ELR (cell line): ENCODE measurements around the gene AKT2.
A peak's percentile ranks its signal among the peaks of the same experiment; 100 is the strongest.

Experiments
- DNase-seq: peaks from one replicate; pipeline ENCODE4 v3.0.0-alpha.2; 2015; ENCODE audit warnings: low read depth

AKT2 gene

DNA sequence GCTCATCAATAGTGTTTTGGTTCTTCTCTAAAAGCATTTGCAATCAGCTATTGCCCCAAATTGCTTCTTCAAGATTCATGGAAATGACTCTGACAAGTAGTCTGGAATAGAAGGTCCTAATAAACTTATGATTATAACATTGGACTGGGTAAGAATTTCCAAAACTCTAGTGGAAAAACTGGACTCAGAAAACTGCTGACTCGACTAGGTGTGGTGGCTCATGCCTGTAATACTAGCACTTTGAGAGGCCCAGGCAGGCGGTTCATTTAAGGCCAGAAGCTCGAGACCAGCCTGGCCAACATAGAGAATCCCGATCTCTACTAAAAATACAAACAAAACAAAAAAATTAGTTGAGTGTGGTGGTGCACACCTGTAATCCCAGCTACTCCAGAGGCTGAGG lies 15.5 kb upstream of the AKT2 start:
- DNase-seq, result no peak

DNA sequence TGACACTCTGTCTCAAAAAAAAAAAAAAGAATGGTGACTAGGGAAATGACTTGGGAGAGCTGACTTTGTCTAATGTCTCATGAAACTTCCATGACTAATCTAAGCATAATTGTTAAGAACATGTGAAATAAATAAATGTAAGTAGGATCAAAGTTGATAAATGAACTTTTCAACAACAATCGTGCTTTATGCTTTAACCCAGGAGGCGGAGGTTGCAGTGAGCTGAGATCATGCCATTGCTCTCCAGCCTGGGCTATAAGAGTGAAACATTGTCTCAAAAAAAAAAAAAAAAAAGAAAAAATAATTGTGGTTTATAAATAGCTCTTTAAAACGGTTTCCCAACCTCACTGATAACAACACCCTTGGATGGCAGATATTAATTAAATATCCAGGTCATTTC lies 12.9 kb upstream of the AKT2 start:
- no peak for DNase-seq

DNA sequence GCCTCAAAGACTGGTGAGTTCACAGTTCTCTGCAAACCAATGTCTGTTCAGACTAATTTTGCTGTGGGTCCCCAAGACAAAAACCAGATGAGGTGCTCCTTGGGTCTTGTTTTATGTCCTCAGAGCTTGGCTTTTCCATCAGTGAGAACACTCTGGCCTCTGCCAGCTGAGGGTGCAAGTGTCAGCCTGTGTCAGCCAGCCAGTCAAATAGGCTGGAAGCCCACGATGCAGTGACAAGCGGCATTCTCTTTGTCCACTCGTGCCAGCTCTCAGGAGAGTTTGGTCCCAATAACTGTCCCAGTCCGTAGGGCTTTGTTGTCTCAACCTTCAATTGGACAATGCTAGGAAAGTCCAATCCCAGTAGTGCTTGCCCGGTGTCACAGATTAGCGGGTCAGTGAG lies 9.4 kb upstream of the AKT2 start:
- DNase-seq, result no peak

DNA sequence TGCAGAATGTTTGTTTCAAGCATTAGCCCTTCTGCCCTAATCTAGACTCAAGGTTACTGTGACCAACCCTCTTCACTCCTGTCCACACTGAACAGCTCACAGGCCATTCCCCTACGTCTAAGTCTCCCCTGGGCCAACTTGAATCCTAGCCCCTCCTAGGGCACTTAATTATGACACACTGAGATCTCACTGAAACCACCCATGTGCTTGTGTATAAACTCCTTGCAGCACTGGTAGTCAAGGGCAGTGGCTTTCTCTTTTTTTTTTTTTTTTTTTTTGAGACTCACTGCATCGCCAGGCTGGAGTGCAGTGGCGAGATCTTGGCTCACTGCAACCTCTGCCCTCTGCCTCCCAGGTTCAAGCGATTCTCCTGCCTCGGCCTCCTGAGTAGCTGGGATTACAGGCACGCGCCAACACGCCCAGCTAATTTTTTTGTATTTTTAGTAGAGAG lies 1.9 kb upstream of the AKT2 start:
- no peak for DNase-seq

DNA sequence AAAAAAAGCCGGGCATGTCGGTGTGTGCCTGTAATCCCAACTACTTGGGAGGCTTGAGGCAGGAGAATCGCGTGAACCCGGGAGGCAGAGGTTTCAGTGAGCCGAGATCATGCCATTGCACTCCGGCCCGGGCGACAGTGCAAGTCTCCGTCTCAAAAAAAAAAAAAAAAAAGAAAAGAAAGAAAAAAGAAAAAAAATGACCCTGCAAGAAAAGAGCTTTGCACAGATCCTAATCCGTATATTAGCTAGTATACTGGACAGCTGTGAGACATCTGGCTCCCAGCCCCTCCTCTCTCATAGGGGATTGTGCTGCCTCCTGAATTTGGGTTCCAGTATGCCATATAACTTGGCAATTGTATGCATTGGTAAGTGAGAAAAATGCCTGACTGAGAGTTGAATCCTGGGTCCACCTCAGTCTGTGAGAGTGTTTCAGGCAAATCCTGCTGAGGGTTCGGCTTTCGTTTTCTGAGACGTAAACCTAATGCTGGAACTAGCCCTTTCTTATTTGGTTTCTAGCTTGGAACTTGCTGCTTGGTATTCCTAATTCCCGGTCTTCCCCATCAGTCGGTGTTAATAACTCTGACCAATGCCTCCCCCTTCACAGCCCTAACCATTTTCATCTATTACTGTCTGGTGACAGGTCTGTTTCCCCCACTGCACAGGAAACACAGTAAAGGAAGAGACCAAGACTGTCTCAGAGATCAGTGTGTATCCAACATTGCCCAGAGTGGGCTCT lies 1.3 kb upstream of the AKT2 start:
- no peak for DNase-seq

DNA sequence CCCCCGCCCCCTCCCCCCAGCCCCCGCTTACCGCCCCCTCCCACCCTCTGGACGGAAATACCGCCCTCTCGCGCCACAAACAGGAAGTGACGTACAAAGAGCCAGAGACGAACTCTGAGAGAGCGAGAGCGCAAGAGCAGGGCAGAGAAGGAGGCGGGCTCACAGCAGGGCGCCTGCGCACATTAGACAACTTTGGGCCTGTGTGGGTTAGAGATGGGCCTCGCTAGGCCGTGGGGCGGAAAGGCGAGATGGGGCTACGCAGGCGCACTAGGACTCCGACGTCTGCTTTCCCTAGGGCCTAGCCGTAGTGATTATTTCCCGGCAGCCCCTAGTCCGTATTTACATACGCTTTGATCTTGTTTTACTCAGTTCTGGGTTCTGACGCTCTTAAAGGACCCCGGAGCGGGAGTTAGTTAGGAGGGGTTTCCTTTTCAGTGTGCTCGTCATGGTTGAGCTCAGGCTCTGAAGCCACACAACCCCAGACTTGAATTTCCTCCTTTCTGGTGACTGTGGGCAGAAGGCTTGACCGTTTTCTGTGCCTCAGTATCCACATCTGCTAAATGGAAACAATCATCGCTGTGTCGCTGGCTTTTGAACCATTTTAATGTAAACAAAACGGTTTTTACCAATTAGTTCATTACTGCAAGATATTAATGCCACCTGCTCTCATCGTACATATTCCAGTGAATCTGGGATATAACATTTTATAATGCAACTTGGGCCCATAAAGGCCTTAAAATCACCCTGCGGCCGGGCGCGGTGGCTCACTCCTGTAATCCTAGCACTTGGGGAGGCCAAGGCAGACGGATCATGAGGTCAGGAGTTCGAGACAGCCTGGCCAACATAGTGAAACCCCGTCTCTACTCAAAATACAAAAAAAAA lies 449 bp upstream of the AKT2 start:
- DNase-seq, result peak; percentile 99

DNA sequence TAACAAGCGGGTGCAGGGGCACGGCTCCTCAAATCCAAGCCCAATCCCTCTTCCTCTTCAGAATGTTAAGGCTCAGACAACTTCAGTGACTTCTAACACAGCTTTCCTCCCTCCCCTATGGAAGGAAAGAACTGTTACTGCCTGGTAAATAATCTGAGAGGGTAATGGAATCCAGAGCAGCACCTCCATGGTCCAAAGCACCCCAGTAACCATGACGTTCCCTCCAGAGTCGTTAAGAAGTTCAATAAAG lies 969 bp downstream of the AKT2 start:
- DNase-seq, result no peak

DNA sequence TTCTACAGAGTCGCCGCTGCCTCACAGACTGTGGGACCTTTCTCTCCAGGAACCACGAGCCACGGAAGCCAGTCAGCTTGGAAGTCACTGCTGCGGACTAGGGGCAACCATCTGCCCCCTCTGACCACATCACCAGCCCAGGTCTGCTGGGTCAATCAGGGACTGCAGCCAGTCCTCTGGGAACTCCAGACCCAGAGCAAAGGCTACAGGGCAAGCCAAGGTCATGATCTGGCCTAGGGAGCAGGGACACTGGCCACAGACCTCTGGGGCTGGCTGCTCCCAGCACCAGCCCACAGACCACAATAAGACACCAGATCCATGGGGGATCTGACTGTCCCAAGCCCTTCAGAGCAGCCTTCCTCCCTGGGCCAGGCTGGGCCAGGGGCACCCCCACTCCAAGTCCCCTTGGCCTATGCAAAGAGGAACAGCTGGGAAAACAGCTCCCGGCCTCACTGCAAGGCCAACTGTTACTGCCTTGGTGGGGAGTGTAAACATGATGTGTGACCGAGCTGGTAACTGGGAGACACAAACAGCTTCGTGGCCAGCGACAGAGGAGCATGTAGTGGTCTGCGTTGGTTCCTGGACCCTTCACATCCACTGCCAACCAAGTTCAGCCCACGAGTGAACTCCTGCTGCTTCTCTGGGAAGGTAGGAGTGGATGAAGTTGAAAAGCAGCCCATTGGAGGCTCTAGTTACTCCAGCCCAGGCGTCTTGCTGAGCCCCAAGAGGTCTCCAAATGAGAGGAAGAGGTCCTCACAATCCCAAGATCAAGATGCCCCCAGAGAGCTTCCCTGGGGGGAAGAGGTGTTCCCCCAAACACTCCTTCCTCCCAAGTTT lies 1.5 kb downstream of the AKT2 start:
- DNase-seq, result no peak

DNA sequence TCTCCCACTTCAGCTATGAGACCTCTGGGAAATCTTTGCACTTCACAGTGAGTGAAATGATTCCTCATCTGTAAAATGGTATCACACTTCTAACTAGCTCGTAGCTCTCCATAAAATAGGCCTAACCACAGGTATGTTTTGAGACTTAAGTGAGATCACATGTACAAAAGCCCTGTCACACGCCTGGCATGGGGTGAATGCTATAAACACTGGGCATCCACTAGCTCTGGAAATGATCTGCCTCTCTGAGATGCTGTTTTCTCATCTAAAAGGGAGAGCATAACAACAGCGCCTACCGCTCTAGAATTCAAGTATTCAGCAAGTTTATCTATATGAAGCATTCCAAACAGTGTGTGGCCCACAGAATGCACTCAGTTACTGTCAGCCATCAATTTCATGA lies 2.2 kb downstream of the AKT2 start:
- DNase-seq, result no peak

DNA sequence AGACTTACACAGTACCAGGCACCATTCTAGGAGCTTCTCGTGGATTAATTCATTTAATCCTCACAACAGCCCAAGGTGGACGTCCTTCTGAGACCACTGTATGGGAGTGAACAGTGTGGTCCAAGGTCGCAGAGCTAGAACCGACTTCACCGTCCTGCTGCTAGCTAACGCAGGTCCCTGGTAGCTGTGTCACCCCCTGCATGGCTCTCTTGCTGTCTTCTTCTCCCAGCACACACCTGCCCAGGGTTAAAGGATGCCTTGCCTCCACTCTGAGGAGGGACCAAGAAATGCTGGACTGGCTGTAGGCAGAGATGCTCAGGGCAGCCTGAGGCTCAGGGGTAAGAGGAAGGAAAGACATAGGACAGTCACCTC lies 3.0 kb downstream of the AKT2 start:
- no peak for DNase-seq

DNA sequence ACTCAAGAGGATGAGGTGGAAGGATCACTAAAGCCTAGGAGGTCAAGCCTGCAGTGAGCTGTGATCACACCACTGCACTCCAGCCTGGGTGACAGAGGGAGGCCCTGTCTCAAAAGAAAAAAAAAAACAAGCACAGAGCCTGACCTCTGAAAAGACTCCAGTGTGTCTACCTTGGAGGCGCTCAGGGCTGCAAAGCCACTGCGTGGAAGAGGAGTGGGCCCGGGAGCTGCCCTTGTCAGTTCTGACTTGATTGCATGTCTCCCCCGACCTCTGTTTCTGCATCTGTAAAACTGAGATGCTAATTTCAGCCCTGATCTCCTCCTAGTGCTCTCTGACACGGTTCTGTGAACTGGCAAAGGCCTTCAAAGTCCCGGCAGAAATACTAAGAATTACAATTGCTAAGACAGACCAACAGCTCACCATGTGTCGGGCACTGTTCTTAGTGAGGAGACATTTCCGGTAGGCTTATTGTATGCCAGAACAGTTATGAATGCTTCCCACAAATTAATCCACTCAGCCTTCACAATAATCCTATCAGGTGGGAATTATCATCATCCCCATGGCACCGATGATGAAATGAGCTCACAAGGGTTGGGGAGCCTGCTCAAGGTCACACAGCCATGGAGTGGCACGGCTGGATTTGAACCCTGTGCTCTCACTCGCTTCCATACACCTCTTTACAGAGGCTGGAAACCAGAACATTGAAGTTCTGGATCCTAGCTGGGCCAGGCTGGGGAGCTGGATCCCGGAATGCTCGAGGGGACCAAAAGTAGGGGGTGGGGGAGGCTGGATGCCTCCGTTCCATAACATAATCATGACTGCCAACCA lies 3.5 kb downstream of the AKT2 start:
- no peak for DNase-seq

DNA sequence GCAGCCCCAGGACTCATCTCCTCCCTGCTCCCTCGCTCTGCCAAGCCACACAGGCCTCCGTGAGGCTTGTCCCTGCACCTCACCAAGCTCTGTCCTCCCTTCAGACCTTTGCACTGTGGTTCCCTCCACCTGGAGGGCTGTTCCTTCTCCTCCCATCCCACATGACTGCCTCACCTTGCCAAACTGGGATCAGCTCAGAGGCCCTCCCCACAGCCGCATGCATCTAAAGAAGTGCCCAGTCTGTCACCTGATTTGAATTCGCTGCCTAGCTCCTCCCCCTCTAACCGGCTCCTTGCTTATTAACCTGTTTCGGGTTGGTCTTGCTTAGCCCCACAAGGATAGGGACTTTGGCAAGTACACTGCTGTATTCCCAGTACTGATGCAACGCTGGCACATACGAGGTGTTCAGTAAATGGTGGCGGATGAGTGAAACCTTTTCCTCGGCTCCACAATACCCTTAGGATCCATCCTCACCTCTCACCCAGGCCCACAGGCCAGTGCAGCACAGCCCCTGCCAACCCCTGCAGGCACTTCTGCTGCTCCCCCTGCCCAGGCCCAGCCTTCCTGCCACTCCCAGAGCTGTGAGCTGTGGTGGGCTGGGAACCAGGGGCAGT lies 4.4 kb downstream of the AKT2 start:
- DNase-seq, result no peak

DNA sequence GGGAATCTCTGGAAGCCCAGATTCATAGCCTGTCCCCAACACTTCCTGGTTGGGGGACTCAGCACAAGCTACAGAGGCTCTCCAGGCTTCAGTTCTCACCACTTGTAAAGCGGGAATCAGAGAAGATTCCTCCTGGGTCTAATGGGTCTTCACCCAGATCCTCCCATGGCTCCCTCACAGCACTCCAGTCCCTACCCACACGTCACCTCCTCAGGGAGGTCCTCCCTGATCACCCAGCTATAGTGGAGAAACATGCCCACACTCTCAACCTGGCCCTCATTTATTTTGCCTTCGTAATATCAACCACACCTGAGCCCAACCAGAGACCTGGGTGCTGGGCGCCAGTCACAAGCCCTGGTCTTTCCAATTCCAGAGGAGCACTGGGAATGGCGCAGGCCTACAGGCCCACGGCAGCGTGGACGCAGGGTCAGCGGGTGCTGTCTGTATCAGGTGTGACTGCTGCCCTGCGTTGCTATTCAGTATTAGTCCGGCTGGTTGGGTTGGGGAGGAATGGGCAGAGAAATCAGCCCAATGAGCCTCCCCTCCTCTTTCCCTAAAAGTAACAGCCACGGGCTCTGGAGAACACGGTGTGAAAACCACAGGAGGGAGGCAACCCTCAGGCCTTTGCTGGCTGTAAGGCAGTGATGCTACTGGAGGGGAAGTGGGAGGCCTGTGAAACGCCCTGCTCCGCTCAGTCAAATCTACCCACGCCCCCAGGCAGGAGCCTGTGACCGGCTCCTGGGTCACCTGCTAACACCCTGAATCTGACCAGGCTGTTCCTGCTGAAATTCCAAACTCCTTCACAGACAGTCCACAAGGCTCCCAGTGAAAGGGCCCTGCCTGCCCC lies 5.2 kb downstream of the AKT2 start:
- DNase-seq, result no peak

DNA sequence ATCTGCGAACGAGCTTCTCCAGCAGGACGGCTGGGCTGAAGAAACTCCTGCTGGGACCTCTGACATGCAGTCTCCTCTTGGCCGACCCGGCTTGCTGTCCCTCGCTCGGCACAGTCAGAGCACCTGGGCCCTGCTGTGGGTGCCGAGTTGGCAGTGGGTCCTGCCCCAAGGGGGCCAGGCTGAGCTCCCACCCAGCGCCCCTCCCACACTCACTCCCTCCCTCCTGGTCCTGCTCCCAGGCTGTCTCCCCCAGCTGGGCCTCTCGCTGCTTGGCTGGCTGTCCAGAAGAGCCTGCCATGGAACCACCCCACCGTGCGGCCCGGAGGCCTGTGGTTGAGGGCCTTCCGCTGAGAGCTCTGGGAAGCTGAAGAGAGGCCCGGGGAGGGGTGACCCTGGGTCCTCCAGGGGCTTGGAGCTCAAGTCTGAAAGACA lies 6.0 kb downstream of the AKT2 start:
- no peak for DNase-seq

DNA sequence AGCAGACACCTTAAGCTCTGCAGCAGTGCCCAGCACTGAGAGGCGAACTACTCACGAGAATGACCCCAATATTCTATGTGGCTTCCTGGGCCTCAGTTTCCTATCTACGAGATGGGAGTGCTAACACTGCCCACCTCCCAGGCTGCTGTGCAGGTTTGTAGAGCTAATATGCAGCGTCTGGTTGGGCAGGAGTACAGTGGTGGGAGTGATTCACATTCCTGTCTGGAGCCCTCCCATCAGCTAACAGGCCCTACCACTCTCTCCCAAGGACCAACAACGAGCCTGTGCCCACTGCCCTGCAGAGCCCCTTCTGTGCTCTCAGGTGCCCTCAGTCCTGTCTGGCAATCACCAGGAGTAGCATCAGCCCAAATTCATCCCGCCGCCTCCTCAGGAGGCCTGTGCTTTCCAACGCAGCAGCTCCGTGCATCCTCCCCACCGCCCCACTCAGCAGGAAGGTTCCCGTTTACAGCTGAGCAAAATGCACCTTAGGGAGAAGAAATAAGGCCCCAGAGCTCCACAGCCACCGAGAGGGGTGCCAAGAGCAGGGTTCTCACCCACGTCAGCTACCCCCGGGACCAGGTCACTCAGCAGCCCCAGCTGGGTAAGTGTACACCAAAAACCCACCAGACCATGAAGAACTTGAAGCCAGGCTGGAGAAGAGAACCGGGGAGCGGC lies 6.6 kb downstream of the AKT2 start:
- DNase-seq, result no peak

DNA sequence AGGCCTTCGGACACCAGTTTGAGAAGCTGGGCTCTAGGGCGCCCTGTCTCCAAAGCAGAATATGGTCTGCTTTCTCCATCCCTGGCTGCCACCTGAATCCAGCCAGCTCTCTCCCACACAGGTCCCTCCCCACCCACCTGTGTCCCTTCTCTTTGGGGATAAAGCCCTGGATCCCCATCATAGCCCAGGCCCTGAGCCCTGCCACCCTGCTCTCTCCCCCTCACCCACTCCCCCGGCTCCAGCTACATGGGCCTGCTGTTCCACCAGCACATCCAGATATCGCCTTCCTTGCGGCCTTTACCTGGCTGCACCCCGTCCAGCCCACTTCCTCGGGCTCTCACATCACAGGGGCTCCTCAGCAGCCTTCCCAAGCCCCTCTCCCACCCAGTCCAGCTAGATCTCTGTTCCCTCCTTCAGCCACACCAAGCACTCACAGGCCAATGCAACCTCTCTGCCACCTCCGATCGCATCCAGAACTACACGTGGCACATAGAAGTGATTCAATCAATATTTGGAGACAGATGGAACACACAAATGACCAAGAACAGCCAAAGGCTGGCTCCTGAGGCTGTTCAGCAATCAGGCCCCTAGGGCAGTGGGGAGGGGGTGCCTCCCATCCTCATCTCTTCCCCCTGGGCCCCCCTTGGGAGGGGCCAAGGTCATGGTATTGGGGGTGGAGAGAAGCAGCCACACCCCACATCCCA lies 7.6 kb downstream of the AKT2 start:
- DNase-seq, result no peak

DNA sequence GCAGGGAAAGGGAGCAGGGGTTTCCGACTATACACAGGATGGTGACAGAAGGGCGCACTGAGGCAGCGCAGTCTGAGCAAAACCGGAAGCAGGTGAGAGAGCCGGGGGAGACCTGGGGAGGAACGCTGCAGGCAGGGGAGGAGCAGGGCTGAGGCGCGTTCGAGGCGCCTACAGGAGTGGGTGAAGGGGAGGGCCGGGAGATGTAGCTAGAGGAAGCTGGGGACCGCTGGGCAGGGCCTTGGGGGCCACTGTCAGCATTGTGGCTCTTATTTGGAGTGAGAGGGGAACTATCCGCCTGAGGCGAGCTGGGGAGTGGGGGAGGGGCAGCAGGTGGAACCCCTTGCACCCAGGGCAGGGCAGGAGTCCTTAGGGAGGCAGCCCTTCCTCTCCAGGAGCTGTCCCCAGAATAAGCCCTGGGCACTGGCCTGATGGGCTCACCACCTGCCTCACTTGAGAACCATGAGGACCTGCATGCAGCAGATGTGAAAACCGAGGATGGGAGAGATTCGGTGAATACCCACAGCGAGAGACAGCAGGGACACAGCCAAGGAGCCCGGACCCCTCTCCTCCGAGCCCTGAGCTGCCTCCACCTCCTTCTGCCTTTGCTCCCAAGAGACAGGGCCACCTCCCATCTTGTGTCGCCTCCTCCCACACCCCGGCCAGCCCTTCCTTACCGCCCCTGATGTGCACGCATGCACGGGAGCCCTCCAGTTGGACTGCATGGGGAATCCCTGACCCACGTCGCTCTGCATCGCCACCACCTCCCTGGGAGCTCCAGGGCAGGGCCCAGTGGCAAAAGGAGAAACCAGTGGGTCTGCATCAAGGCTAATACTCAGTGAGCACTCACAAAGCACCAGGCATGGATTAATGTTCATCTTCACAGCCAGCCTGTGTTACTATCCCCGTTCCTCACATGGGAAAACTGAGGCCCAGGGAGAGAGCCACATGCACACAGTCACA lies 10.3 kb downstream of the AKT2 start:
- no peak for DNase-seq
